Hepatocyte (in vitro differentiated cells): ENCODE results near the gene SYT1. TPM values are rescaled to one million over a fixed set of nuclear protein-coding genes. Genes with fewer than 3 reads are reported as not detected.
"Not testable (repeated sequence)": the region's sequence is repeated elsewhere in the genome, so short reads cannot be mapped to it uniquely, and the experiment has no call there.

Source experiments
- DNase-seq: peaks from one replicate; pipeline ENCODE4 v3.0.0-alpha.2; 2016; ENCODE audit warnings: low spot score
- H2AFZ ChIP-seq: fragments of 200-600 bp; sonication (generic); 2 replicates; pipeline ENCODE4 v1.6.0; 2016; ENCODE audit warnings: antibody characterized with exemption, mild to moderate bottlenecking
- H3K27ac ChIP-seq: fragments of 200-600 bp; sonication (generic); 2 replicates; pipeline ENCODE4 v1.5.1; 2016; ENCODE audit warnings: mild to moderate bottlenecking
- H3K27me3 ChIP-seq: fragments of 200-600 bp; sonication (generic); 2 replicates; pipeline ENCODE4 v1.6.1; 2016
- H3K36me3 ChIP-seq: fragments of 200-600 bp; sonication (generic); replicated peaks from 2 replicates; pipeline ENCODE4 v1.5.1; 2016; ENCODE audit warnings: low read depth; ENCODE audit not compliant: insufficient read depth
- H3K4me1 ChIP-seq: fragments of 200-600 bp; sonication (generic); 2 replicates; pipeline ENCODE4 v1.5.1; 2016; ENCODE audit warnings: mild to moderate bottlenecking, moderate library complexity; ENCODE audit not compliant: insufficient read depth
- H3K4me2 ChIP-seq: fragments of 200-600 bp; sonication (generic); 2 replicates; pipeline ENCODE4 v1.6.0; 2016
- H3K4me3 ChIP-seq: fragments of 200-600 bp; sonication (generic); 2 replicates; pipeline ENCODE4 v1.5.1; 2016; ENCODE audit warnings: mild to moderate bottlenecking
- H3K79me2 ChIP-seq: fragments of 200-600 bp; sonication (generic); 2 replicates; pipeline ENCODE4 v1.6.0; 2017; ENCODE audit warnings: mild to moderate bottlenecking
- H3K9me2 ChIP-seq: fragments of 200-600 bp; sonication (generic); replicated peaks from 2 replicates; pipeline ENCODE4 v1.6.0; 2017; ENCODE audit warnings: mild to moderate bottlenecking; ENCODE audit not compliant: insufficient read depth
- H3K9me3 ChIP-seq: fragments of 200-600 bp; sonication (generic); 2 replicates; pipeline ENCODE4 v1.5.1; 2016; ENCODE audit warnings: low read depth, mild to moderate bottlenecking
- H4K20me1 ChIP-seq: fragments of 200-600 bp; sonication (generic); 2 replicates; pipeline ENCODE4 v1.6.0; 2016; ENCODE audit warnings: mild to moderate bottlenecking; ENCODE audit not compliant: insufficient read depth, poor library complexity, severe bottlenecking
- CTCF ChIP-seq: fragments of 200-600 bp; sonication (generic); IDR thresholded peaks from 2 replicates; pipeline ENCODE4 v1.5.1; 2016; ENCODE audit warnings: antibody characterized with exemption, mild to moderate bottlenecking; ENCODE audit not compliant: poor library complexity
- EZH2 ChIP-seq: fragments of 200-600 bp; sonication (generic); IDR thresholded peaks from 2 replicates; pipeline ENCODE4 v1.6.1; 2016; ENCODE audit warnings: antibody characterized with exemption, mild to moderate bottlenecking, borderline replicate concordance
- EZH2phosphoT487 ChIP-seq: fragments of 200-600 bp; sonication (generic); IDR thresholded peaks from one replicate; pipeline ENCODE4 v1.6.1; 2018; ENCODE audit warnings: antibody characterized with exemption, mild to moderate bottlenecking, low read depth, moderate library complexity; ENCODE audit not compliant: unreplicated experiment, severe bottlenecking
- WGBS: methylation state at CpG from one replicate; pipeline ENCODE4 v1.1.6; 2016; ENCODE audit warnings: low lambda C conversion rate; ENCODE audit errors: missing lambda C conversion rate; 5-methylcytosine and 5-hydroxymethylcytosine counted together
- polyA plus RNA-seq: library from polyadenylated mRNA; unstranded; fragments of >200 nt; fragmentation: Nextera tagmentation; extraction: Ambion mirVana; gene quantifications from 2 replicates; pipeline ENCODE4 v1.2.1, GENCODE V29; 2016
- total RNA-seq: library from RNA; depleted of rRNA; stranded (reverse); fragments of >200 nt; gene quantifications from 2 replicates; pipeline ENCODE4 v1.2.3, GENCODE V29; 2014

SYT1 gene
- total and polyA plus RNA-seq, 2 experiments from 2014 or later, result 1.3 to 2.5 TPM

GRCh38 chr12:79023261-79023660 is 158.7 kb downstream of the SYT1 start:
- Histone ChIP-seq H3K4me2 (no peak overlapping the region), H3K27me3 (no peaks in the 10 kb centered on the region), H3K9me2 (no peaks in the 10 kb centered on the region), H3K79me2 (no peaks in the 10 kb centered on the region), H3K4me1 (no peaks in the 10 kb centered on the region), H2AFZ (no peak overlapping the region), H3K36me3 (no peaks in the 10 kb centered on the region), H3K27ac (no peak overlapping the region), H3K4me3 (no peak overlapping the region), H4K20me1 (no peaks in the 10 kb centered on the region), H3K9me3 (no peaks in the 10 kb centered on the region)
- no peak for DNase-seq
- WGBS, result 94% methylated on average over 1 of the region's 1 CpG
- no peak for TF ChIP-seq EZH2phosphoT487
- TF ChIP-seq CTCF, result no peak
- no peak for TF ChIP-seq EZH2

GRCh38 chr12:79023784-79024183 is 159.2 kb downstream of the SYT1 start:
- H3K4me1 ChIP-seq, result no peaks in the 10 kb centered on the region
- no peak overlapping the region for H2AFZ ChIP-seq
- TF ChIP-seq EZH2 (no peak), EZH2phosphoT487 (no peak), CTCF (no peak)
- H3K4me2 ChIP-seq, result no peak overlapping the region
- H3K27ac ChIP-seq, result no peak overlapping the region
- no peak for DNase-seq
- no peaks in the 10 kb centered on the region for H3K9me3 ChIP-seq
- H3K27me3 ChIP-seq, result no peaks in the 10 kb centered on the region
- H3K9me2 ChIP-seq, result no peaks in the 10 kb centered on the region
- WGBS, result 93% methylated on average over 2 of the region's 2 CpGs
- H3K79me2 ChIP-seq, result no peaks in the 10 kb centered on the region
- H4K20me1 ChIP-seq, result no peaks in the 10 kb centered on the region
- no peak overlapping the region for H3K4me3 ChIP-seq
- no peaks in the 10 kb centered on the region for H3K36me3 ChIP-seq

GRCh38 chr12:79033788-79034187 is 169.2 kb downstream of the SYT1 start:
- Histone ChIP-seq H3K27ac (no peak overlapping the region), H3K27me3 (no peaks in the 10 kb centered on the region), H3K4me1 (no peaks in the 10 kb centered on the region), H3K79me2 (no peaks in the 10 kb centered on the region), H3K9me3 (no peaks in the 10 kb centered on the region), H2AFZ (no peak overlapping the region), H3K4me3 (no peak overlapping the region), H3K4me2 (no peak overlapping the region), H3K9me2 (no peaks in the 10 kb centered on the region), H3K36me3 (no peaks in the 10 kb centered on the region), H4K20me1 (no peaks in the 10 kb centered on the region)
- no peak for DNase-seq
- TF ChIP-seq EZH2 (no peak), CTCF (no peak), EZH2phosphoT487 (no peak)

DNA sequence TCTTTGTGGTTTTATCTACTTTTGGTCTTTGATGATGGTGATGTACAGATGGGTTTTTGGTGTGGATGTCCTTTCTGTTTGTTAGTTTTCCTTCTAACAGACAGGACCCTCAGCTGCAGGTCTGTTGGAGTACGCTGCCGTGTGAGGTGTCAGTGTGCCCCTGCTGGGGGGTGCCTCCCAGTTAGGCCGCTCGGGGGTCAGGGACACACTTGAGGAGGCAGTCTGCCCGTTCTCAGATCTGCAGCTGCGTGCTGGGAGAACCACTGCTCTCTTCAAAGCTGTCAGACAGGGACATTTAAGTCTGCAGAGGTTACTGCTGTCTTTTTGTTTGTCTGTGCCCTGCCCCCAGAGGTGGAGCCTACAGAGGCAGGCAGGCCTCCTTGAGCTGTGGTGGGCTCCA is 180.2 kb downstream of the SYT1 start:
- not testable (repeated sequence) for H3K36me3 ChIP-seq, H3K4me2 ChIP-seq, H3K79me2 ChIP-seq, H4K20me1 ChIP-seq, H3K9me2 ChIP-seq, H3K27me3 ChIP-seq, H3K27ac ChIP-seq, H3K4me1 ChIP-seq, H2AFZ ChIP-seq, DNase-seq, H3K4me3 ChIP-seq, H3K9me3 ChIP-seq
- 61% methylated on average over 6 of the region's 6 CpGs for WGBS

- peak overlapping the region; percentile 79 for H3K27ac ChIP-seq
These were observed 180.7 kb downstream of the SYT1 start for GRCh38 chr12:79045149-79045703.

More at GRCh38 chr12:79045149-79045703, 180.7 kb downstream of the SYT1 start:
- not testable (repeated sequence) for H3K4me1 ChIP-seq, DNase-seq, H3K9me2 ChIP-seq, H3K27me3 ChIP-seq, H3K36me3 ChIP-seq, H3K9me3 ChIP-seq, H3K4me3 ChIP-seq, H3K79me2 ChIP-seq, H4K20me1 ChIP-seq
- WGBS, result 48% methylated on average over 31 of the region's 32 CpGs
- Histone ChIP-seq H3K4me2 (peak overlapping the region; percentile 58), H2AFZ (peak overlapping the region; percentile 14)
